OCI-M2 (cell line): ENCODE measurements around the gene TNFRSF12A.
"Not testable (repeated sequence)": the region's sequence is repeated elsewhere in the genome, so short reads cannot be mapped to it uniquely, and the experiment has no call there.

Source experiments
- DNase-seq: peaks from one replicate; lab custom pipeline; 2025; ENCODE audit not compliant: unreplicated experiment; lab: John Stamatoyannopoulos, UW

Gene TNFRSF12A

GRCh38 chr16:3060339-3061127 lies 40.4 kb downstream of the TNFRSF12A start:
- DNase-seq: no peak

- DNase-seq: no peak
These were observed 42.4 kb downstream of the TNFRSF12A start for GRCh38 chr16:3062553-3062952.

GRCh38 chr16:3063625-3064386 lies 43.6 kb downstream of the TNFRSF12A start:
- DNase-seq: no peak

- DNase-seq: no peak
These were observed 45.0 kb downstream of the TNFRSF12A start, which contains the start of gene IL32 for GRCh38 chr16:3065069-3065741. TSS of gene IL32 (plus strand) at chr16:3065640. CDS start at chr16:3065812, 172 bp downstream.

GRCh38 chr16:3065742-3066439 lies 45.7 kb downstream of the TNFRSF12A start:
- no peak for DNase-seq

- DNase-seq: no peak
These were observed 46.2 kb downstream of the TNFRSF12A start for GRCh38 chr16:3066440-3066748.

GRCh38 chr16:3068487-3068886 lies 48.3 kb downstream of the TNFRSF12A start:
- DNase-seq: no peak

- DNase-seq: not testable (repeated sequence)
These were observed 49.0 kb downstream of the TNFRSF12A start for GRCh38 chr16:3069146-3069545.

GRCh38 chr16:3070608-3071111 lies 50.5 kb downstream of the TNFRSF12A start:
- no peak for DNase-seq

GRCh38 chr16:3071655-3072054 lies 51.5 kb downstream of the TNFRSF12A start:
- no peak for DNase-seq
